GM18909 (cell line): ENCODE data around the gene RPS16.
A peak's percentile ranks its signal among the peaks of the same experiment; 100 is the strongest.

Experiments
- ATAC-seq: cut with Tn5 transposase; IDR thresholded peaks from one replicate; pipeline ENCODE4 v1.9.1; 2021; ENCODE audit warnings: mild to moderate bottlenecking; ENCODE audit not compliant: unreplicated experiment, poor library complexity

Gene RPS16

DNA sequence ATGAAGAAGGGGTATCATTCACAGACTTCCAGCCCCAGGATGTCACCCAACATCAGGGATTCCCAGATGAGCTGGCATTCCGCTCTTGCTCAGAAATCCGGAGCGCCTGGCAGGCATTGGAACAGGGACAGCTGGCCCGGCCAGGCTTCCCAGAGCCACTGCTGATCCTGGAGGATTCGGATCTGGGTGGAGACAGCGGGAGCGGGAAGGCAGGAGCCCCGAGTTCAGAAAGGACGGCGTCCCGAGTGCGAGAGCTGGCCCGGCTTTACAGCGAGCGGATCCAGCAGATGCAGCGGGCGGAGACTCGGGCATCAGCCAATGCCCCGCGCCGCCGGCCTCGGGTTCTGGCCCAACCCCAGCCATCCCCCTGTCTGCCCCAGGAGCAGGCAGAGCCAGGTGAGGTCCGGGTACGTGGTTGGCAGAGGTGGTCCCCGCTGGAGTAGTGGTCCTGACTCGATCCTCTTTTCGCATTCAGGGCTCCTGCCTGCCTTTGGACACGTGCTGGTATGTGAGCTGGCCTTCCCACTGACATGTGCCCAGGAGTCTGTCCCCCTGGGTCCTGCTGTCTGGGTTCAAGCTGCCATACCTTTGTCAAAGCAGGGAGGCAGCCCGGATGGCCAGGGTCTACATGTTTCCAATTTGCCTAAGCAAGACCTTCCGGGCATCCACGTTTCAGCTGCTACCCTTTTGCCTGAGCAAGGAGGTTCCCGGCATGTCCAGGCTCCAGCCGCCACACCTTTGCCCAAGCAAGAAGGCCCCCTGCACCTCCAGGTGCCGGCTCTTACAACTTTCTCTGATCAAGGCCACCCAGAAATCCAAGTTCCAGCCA, 12.3 kb downstream of the RPS16 start:
- ATAC-seq, result no peak

DNA sequence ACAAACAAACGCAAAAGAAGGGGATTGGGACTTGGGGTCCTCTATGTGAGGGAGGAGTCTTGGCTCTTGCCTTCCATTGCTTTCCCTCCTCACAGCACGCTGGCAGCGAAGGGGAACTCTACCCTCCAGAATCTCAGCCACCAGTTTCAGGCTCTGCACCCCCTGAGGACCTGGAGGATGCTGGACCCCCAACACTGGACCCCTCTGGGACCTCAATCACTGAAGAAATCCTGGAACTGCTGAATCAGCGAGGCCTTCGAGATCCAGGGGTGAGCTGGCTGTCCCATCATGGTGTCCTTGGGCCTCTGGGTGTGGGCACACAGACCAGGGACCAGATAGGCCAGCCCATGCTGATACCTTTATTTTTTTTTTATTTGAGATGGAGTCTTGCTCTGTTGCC, 13.7 kb downstream of the RPS16 start:
- ATAC-seq, result no peak

DNA sequence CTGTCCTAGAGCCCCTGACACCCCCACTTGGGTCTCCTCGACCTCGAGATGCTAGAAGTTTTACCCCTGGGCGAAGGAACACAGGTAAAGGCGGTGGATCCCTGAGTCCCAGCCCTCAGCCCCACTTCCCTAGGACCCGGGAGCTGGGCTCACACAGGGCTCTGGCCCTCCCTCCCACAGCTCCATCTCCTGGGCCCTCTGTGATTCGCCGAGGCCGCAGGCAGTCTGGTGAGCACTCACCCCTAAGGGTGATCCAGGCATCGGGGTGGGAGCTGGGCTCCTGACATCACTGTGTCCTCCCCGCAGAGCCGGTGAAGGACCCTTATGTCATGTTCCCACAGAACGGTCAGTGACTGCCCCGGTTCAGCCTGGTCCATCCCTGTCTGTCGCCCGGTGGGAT, 15.0 kb downstream of the RPS16 start:
- no peak for ATAC-seq

DNA sequence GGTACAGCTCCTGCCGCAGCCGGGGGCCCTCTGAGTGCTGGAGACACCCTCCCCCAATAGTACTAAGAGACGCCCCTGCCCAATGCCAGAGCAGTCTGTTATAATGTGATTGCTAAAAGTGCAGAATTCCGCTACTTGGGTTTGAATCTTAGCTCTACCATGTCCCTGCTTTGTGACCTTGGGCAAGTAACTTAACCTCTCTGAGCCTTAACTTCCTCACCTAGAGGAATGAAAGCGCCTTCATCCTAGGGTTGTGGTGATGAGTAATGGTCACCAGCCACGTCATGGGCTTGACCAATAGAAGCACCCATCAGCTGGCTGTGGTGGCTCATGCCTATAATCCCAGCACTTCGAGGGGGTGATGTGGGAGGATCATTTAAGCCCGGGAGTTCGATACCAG, 16.7 kb downstream of the RPS16 start:
- ATAC-seq, result no peak

DNA sequence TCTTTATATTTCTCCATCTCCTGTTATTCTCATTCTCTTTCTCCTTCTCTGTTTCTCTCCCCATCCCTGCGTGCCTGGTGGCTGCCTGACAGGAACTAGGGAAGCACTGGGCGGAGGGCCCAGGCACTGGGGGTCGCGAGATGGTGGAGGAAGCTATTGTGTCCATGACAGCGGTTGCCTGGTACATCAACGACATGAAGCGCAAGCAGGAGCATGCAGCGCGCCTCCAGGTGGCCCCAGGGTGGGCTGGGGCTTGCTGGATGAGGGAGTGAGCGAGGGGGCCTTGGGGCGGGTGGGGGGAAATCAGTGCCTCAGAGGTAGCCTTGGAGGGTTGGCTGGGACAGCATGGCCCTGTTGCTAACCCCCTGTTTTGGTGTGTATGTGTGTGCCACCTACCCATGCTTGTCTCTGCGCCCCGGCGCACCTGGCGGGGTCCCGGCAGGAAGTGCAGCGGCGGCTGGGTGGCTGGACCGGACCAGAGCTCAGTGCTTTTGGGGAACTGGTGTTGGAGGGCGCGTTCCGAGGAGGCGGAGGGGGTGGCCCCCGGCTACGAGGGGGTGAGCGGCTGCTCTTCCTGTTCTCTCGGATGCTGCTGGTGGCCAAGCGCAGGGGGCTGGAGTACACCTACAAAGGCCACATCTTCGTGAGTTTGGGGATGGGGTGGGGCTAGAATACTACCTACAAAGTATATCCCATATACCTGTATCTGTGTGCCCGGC, 18.1 kb downstream of the RPS16 start:
- no peak for ATAC-seq

DNA sequence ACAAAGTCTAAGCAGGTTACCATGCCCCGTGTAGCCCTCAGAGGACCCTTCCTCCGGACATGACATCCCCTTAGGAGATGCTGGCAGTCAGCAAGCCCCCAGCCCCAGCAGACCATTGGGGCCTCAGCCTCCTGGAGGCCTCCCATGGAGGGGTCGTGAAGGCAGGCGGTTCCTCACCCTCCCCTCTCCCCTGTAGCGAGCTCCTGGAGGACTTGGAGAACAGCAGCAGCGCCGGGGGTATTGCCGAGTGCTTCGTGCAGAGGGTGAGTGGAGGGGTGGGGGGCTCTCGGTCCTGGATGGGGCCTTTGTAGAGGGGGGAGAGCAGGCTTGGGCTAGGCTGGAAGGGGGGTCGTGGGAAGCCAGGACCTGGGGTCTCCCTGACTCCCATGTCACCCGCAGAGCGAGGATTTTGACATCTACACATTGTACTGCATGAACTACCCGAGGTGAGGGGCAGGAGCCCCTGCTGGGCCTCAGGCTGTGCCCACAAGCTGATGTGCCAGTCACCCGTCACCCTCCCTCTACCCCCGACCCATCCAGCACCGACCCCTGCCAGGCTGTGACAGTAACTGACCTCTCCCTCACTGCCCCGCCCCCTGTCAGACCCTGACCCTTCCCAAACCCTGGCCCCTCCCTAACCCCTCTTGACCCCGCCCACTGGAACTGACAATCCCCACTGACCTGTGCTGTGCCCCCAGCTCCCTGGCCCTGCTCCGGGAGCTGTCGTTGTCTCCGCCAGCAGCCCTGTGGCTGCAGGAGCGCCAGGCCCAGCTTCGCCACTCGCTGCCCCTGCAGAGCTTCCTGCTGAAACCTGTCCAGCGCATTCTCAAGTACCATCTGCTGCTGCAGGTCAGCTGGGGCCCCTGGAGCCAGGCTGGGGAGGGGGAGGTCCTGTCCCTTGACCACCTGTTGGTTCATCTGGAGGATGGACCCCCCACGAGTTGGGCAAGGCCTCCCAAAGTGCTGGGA, 19.3 kb downstream of the RPS16 start:
- no peak for ATAC-seq

DNA sequence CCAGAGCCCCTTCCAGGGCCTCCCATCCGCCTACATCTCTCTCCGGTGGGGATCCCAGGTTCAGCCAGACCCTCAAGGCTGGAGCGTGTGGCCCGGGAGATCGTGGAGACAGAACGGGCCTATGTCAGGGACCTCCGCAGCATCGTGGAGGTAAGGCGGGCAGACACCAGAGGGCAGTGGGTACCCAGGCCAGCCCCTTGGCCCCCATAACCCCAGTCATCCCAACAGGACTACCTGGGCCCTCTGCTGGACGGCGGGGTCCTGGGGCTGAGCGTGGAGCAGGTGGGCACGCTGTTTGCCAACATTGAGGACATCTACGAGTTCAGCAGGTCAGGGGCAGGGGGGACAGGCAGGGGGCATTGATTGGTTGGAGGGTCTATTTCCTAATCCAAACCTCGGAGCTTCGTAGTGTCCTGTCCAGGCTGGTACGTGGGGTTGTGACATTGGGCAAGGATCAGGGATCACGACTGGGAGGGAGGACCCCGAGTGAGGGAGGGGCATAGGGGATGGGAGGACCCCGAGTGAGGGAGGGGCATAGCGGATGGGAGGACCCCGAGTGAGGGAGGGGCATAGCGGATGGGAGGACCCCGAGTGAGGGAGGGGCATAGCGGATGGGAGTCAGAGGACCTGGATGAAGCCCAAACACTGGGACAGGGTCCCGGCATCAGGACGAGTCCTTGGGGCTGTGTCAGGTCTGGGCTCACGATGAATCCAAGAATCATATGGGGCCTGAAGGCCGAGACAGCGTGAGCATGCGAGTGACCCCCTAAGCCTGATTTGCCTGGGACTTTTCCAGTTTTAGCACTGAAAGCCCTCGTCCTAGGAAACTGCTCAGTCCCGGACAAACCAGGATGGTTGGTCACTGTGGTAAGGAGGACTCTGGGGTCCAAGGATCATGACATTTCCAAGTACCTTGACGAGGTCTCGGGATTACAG, 20.4 kb downstream of the RPS16 start:
- ATAC-seq, result no peak

DNA sequence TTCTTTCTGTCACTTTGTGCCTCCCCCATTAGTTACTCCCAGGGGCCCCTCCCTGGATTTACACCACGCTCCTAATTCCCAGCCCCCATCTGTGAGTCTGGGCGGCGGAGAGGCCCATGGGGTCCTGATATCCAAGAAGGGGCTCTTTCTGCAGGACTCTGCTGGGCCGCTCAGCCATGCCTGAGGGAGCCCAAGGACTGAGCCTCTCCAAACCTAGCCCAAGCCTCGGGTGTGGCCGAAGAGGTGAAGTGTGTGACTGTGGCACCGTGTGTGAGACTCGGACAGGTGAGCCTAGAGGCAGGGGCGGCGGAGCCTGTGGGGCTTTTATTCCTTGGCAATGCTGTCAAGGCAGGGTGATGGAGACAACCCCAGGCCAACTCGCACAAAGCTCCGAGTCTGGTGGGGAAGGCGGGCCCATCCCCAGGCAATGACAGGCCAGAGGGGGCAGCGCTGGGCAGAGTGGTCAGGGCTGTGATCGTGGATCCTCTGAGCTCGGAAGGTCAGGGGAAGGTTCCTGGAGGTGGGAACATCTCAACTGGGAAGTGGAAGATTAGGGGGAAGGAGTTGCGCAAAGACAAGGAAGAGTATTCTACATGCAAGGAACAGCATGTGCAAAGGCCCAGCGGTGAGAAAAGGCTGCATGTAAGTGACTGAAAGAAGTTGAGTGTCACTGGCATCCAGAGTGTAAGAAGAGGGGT, 21.7 kb downstream of the RPS16 start:
- ATAC-seq, result no peak

DNA sequence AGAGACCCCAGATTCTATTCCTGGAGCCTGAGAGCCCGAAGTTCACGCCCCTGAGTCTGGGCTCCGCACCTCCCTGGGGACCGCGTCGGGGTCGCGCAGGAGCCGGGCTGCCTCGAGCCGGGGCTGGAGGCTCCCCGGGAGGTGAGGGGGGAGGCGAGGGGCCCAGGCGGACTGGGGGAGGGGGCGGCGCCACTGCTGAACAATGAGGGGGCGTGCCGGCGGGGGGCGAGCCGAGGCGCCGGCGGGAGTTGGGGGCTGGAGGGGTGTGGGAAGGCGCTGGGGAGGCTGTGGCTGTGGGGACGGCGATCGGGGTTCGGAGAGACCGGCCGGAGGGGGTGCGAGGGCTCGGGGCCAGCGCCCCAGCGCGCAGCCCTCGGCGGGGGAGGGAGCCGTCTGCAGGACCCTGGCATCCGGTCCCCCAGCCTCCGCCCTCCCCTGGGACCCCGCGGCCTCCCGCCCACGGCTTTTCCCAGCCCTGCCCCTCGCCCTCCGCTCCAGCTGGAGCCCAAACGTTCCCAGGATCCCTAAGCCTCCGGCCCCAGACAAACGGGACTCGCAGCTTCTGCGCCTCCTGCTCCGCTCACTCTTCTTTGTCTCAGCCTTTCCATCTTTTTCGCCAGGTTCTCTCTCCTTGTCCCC, 22.4 kb downstream of the RPS16 start:
- no peak for ATAC-seq

DNA sequence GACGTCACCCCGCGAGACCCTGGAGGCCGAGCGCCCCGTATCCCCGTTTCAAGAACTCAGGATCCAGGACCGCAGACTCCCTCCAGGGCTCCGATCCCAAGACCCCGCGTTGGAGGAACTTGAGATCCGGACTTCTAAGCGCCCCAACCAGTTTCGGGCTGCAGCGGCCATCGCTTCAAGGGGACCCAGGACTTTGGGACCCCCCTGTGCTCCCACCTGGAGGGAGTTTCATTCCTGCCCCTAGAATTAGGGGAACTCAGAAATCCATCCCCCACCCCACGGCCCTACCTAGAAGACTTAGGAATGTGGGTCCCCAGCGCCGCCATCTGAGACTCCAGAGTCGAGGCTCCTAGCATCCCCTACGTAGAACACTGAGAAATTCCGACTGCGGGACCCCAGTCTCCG, 22.9 kb downstream of the RPS16 start:
- no peak for ATAC-seq

DNA sequence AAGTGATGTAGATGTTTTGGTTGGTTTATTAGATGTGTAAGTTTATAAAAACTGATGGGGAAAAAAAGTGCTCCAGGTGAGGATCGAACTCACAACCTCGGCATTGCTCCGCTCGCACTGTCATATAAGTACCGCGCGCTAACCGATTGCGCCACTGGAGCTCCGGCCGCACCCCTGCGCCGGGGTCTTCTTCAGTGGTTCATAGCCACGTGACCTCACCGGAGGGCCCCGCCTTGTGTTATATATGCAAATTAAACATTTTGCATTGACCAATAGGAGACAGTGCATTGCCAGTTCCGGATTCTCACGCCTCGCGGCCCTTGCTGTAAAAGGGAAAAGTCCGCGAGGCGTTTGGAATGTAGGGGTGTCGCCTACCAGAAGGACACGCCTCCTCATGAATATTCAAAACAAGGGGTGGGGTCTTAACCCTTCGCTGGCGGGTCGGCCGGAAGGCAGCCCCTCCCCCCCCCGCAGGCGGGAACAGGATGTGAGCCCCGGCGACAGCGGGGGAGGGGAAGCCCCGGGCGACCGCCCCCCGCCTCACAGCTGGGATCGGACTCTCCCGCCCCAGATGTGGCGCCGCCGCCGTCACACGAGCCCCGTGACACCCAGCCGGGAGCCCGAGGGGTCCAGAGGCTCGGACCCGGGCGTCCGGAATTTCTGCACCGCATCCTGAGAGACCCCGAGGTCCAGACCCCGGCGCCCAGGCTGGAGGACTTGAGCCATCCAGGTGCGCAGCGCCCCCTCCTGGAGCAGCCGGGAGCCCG, 23.5 kb downstream of the RPS16 start, which contains the start of gene PLEKHG2:
TSS of gene PLEKHG2 (plus strand) at position 570 of the 767 bp plus-strand sequence. CDS start 1,418 bp downstream, outside the sequence.
- peak; percentile 64 for ATAC-seq

DNA sequence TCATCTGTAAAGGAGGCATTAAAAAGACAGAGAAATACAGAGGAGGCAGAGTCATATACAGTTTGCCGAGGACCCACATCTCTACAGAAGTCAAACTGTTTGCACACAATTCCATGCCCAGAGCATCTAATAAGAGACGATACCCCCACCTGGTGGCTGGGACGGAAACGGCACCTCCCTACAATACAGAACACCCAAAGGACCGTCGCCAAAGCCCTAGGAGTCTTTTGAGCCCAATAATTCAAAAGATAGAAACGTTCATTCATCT, 24.0 kb downstream of the RPS16 start:
- ATAC-seq, result peak; percentile 25

DNA sequence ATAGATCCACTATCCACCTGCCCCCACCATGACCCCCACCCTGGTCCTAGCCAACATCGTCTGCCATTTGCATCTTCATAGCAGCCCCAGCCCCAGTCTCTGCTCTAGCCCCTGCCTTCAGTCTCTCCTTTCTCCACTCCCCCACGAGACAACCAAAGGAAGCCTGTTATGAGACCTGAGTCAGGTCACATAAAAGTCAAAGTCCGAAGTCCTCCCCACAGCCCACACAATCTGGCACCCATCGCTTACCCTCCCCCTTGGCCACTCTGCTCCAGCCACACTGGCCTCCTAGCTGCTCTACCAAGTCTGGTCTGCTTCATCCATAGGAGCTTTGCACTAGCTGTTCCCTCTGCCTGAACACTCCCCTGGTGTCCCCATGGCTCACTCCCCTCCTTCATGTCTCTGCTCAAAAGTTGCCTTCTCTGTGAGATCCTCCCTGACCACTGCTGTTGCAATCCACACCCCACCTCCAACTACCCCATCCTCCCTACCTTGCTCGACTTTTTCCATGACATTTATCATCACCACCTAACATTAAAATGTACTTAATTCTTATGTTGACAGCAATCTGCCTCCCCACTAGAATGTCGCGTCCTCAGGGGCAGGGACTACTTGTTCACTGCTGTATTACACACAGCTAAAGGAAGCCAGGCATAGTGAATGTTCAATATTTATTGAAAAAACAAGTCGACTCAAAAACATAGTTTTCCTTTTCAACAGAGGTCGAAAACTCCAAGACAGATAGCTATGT, 24.5 kb downstream of the RPS16 start:
- no peak for ATAC-seq

DNA sequence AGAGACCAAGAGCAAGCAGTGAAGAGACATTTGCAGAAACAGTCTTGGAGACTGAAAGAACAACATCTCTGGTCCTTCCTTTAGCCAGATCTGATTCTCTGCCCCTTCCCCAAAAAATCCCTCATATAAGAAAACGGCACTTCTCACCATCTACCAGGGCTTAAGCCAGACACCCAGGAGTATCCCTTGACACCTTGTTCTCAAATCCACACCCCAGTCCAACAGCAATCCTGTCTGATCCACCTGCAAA, 25.0 kb downstream of the RPS16 start:
- ATAC-seq, result no peak

DNA sequence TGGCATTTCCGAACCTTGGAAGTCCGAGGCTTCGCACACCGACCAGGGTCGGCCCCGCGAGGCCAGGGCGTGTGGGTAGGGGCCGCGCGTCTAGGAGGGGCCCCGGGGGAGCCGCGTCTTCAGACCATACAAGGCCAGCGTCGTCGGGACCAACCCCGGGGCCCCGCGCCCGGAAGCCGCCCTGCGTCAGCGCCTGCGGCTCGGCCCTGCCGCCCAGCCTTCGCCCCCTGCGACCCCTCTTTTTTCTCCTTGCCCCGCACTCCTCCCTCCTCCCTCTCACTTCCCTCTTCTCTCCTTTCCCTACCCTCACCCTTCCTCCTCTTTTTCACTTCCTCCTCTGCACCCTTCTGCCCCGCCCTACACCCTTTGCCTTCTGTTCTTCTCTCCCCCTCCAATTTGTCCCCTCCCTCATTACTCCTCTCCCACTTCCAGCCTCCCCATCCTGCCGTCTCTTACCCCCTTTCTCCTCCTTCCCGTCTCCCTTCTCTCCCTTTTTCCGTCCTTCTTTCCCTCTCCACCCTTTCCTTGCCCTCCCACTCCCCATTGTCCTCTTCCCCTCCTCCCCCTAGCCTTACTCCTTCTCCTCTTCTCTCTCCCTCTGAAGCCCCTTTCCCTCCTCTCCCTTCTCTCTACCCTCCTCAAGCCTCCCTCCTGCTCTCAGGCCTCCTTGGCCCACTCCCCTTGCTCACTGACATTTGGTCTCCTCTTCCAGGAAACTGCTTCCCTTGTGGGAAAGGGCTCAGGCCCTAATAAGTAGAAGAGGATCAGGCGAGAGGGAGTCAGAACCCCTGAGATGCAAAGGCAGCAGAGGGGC, 25.5 kb downstream of the RPS16 start:
- no peak for ATAC-seq

DNA sequence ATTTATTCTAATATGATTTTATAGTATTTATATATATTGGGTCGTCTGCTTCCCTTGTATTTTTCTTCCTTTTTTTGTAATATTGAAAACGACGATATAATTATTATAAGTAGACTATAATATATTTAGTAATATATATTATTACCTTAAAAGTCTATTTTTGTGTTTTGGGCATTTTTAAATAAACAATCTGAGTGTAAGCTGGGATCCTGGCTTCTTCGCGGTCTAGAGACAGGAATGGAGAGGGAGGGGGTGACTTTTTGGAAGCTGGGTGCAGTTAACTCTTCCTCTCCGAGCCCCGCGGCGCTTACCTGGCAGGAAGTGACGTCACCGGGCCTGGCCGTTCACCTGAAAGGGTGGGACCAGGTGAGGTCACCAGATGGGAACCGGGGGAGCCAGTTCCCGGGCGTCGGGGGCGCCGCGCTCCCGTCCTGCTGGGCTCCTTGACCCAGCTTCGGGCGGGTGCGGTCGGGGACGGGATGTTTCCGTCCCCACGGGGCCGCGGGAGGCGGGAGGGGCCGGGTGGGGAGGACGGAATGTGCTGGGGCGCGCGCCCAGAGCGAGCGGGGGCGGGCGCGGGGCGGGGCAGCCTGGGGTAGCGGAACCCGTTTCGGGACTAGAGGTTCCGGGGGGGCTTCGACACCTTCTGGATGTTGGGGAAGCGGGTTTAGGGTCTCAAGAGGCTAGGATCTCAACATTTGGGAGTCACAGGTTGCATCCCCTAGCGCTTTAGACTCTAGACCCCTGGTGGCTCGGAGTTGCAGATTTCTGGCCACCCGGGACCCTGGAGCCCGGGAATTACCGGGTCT, 26.3 kb downstream of the RPS16 start:
- no peak for ATAC-seq
